Adrenal gland (tissue), 5 donors: ENCODE results near the gene CUL3.

Experiments used
- POLR2A ChIP-seq, 2 donors: fragments of 450-650 bp; IDR thresholded peaks; one replicate each; pipeline ENCODE4 v1.6.1; 2017; ENCODE audit warnings: antibody characterized with exemption in 2 of 2, mild to moderate bottlenecking in 2 of 2, moderate library complexity in 1 of 2
- TF ChIP-seq, protein P1 (sequence below), 6 experiments: fragments of 450-650 bp in 4 of 6; fragments of 200-600 bp in 2 of 6; sonication (generic) in 1 of 6; IDR thresholded peaks; 1 replicate in 5 of 6; 2 replicates in 1 of 6; pipeline versions ENCODE4 v1.5.1 to v1.8.0; 2016 to 2021; ENCODE audit warnings: antibody characterized with exemption in 6 of 6, mild to moderate bottlenecking in 2 of 6, moderate library complexity in 1 of 6
- donor health status: DM: no; HTN: no; CAD: no.

DNA sequence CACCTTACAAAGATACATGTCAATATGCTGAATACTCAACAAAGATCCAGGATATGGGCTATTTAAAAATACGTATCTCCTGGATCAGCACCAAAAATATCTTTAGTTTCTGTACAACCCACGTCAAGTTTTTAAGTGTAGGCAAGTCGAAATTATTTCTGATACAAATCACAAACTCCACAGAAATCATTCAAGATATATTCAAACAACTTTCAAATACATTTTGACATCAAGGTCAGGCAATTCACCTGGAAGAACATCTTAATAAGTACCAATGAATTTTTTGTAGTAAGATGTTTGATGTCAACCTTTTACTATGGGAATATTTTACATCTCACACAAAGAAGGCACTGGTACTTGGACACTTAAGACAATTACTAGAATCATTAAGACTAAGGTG is 86.2 kb downstream of the CUL3 start:
- TF ChIP-seq POLR2A (IDR thresholded peaks at IDR 0.05) = no peak
- TF ChIP-seq, protein P1, sequence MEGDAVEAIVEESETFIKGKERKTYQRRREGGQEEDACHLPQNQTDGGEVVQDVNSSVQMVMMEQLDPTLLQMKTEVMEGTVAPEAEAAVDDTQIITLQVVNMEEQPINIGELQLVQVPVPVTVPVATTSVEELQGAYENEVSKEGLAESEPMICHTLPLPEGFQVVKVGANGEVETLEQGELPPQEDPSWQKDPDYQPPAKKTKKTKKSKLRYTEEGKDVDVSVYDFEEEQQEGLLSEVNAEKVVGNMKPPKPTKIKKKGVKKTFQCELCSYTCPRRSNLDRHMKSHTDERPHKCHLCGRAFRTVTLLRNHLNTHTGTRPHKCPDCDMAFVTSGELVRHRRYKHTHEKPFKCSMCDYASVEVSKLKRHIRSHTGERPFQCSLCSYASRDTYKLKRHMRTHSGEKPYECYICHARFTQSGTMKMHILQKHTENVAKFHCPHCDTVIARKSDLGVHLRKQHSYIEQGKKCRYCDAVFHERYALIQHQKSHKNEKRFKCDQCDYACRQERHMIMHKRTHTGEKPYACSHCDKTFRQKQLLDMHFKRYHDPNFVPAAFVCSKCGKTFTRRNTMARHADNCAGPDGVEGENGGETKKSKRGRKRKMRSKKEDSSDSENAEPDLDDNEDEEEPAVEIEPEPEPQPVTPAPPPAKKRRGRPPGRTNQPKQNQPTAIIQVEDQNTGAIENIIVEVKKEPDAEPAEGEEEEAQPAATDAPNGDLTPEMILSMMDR (IDR thresholded peaks at IDR 0.05) = no peak
